Spleen (tissue), 7 donors: ENCODE measurements around the gene IL3RA.

Experiments
- POLR2A ChIP-seq, 3 donors: fragments of 450-650 bp; IDR thresholded peaks; one replicate each; pipeline ENCODE4 v1.5.1; 2017; ENCODE audit warnings: antibody characterized with exemption in 3 of 3, mild to moderate bottlenecking in 1 of 3
- POLR2AphosphoS5 ChIP-seq, 3 donors: sonication (generic); formaldehyde crosslinking; IDR thresholded peaks; one replicate each; pipeline ENCODE4 v1.5.1; 2017; ENCODE audit warnings: antibody characterized with exemption in 3 of 3
- TF ChIP-seq, protein P1 (sequence below), 11 experiments: fragments of 200-600 bp in 7 of 11; fragments of 450-650 bp in 4 of 11; sonication (generic) in 4 of 11; IDR thresholded peaks in 8 of 11; conservative IDR thresholded peaks in 3 of 11; 1 replicate in 7 of 11; 2 replicates in 4 of 11; pipeline versions ENCODE4 v1.4.0 to v1.8.0; 2016 to 2021; ENCODE audit warnings: antibody characterized with exemption in 11 of 11, inconsistent platforms in 4 of 11, mild to moderate bottlenecking in 1 of 11
- donor health status: DM: no; HTN: no; CAD: no; lungs with moderate emphysema.
- donor health status: DM: no; HTN: no; CAD: no.
- donor health status: DM: no; HTN: no; CAD: no.

DNA sequence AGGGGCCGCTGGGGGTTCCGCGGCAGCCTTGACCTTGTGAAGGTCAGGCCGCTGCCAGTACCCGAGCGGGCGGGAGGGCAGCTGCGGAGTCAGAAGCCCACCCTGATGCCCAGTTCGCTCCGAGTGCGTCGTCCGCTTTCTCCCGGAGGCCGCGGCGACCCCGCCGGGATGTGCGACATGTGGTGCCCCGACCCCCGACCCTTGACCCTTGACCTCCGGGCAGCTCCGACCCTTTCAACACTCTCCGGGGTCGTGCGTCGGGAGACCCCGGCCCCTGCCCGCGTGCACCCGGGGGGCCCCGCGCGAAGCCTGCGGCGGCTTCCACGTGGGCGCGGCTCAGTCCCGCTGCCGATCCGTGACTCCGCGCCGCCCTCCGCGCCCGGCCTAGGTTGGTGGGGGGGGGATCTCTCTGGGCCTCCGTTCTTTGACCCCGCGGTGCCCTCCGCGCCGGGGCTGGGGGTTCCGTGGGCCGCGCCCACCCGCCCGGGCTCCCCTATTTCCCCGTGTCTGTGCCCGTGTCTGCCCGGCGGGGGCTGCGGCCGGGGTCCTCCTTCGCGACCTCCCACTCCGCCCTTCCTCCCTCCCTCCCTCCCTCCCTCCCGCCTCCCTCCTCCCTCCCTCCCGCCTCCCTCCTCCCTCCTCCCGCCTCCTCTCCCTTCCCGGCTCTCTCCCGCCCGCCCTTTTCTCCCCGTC, 55.9 kb downstream of the IL3RA start:
- TF ChIP-seq, protein P1, sequence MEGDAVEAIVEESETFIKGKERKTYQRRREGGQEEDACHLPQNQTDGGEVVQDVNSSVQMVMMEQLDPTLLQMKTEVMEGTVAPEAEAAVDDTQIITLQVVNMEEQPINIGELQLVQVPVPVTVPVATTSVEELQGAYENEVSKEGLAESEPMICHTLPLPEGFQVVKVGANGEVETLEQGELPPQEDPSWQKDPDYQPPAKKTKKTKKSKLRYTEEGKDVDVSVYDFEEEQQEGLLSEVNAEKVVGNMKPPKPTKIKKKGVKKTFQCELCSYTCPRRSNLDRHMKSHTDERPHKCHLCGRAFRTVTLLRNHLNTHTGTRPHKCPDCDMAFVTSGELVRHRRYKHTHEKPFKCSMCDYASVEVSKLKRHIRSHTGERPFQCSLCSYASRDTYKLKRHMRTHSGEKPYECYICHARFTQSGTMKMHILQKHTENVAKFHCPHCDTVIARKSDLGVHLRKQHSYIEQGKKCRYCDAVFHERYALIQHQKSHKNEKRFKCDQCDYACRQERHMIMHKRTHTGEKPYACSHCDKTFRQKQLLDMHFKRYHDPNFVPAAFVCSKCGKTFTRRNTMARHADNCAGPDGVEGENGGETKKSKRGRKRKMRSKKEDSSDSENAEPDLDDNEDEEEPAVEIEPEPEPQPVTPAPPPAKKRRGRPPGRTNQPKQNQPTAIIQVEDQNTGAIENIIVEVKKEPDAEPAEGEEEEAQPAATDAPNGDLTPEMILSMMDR (IDR thresholded peaks at IDR 0.05 in 8 of 11, conservative IDR thresholded peaks at IDR 0.05 in 3 of 11): no peak
- TF ChIP-seq POLR2A (IDR thresholded peaks at IDR 0.05): peak in 1 of 3 donors; percentile 23
- TF ChIP-seq POLR2AphosphoS5 (IDR thresholded peaks at IDR 0.05): peak in 2 of 3 donors; percentile 1 to 56
